HepG2 (cell line): ENCODE measurements around the gene SBNO1.

Source experiments
- CCAR2 ChIP-seq: fragments of 200-400 bp; formaldehyde crosslinking; optimal IDR thresholded peaks from 2 replicates; pipeline ENCODE3; 2018; ENCODE audit warnings: low read depth, mild to moderate bottlenecking, low read length, moderate library complexity
- DPF2 ChIP-seq: sonication (generic); formaldehyde crosslinking; IDR thresholded peaks from 2 replicates; pipeline ENCODE4 v1.4.0; 2020; ENCODE audit warnings: mild to moderate bottlenecking, low read depth, missing genetic modification reagents, borderline replicate concordance
- NFYB ChIP-seq: sonication (generic); formaldehyde crosslinking; IDR thresholded peaks from 2 replicates; pipeline ENCODE4 v1.4.0; 2020; ENCODE audit warnings: missing genetic modification reagents
- POLR2A ChIP-seq, 2 experiments: IDR thresholded peaks; 2 replicates each; pipeline ENCODE4 v1.6.1; 2011; ENCODE audit warnings: low read depth in 2 of 2, low read length in 2 of 2, mild to moderate bottlenecking in 1 of 2, moderate library complexity in 1 of 2; ENCODE audit not compliant: insufficient read depth in 1 of 2
- ZNF878 ChIP-seq: sonication (generic); formaldehyde crosslinking; IDR thresholded peaks from 2 replicates; pipeline ENCODE4 v1.8.1; 2023; ENCODE audit warnings: mild to moderate bottlenecking, missing genetic modification reagents, moderate library complexity
- TF ChIP-seq, protein P1 (sequence below): sonication (generic); formaldehyde crosslinking; IDR thresholded peaks from 2 replicates; pipeline ENCODE4 v1.5.0; 2020; ENCODE audit warnings: mild to moderate bottlenecking, missing genetic modification reagents, moderate library complexity

DNA sequence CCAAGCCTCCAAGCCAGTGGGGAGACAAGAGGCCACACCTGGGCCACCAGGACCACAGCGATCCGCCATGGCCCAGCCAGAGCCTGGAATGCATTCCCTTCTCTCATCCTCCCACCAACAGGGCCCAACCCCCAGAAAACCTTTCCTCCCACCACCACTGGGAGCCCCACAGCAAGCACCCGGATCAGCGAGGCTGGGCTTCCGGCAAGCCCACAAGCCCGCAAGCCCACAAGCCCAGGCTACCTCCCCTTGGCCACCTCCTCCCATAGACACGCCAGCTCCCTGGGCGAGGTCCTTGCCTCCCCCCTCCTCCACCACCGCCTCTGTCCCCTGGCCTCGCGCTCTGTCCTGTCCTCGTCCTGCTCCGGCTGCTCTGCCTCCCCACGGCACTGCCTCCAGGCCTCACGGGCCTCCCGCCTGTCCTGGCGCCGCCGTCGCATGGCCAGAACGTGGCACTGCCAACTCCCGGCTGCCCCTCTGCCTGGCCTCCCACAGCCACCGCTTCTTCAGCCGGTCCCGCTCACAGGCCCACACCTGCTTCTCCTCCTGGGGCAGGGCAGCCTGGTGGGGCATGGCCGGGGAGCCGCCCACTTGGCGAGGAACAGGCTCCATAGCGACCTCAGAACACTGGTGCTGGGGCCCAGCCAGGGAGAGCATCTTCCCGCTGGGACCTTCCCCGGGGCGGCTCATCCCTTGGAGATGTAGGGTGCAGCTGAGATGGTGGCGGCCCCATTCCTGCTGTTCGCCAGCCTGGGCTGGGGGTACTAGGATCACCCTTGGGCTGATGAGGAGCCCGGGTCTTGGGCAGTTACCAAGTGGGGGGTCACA lies 98.6 kb downstream of the SBNO1 start:
- TF ChIP-seq, protein P1, sequence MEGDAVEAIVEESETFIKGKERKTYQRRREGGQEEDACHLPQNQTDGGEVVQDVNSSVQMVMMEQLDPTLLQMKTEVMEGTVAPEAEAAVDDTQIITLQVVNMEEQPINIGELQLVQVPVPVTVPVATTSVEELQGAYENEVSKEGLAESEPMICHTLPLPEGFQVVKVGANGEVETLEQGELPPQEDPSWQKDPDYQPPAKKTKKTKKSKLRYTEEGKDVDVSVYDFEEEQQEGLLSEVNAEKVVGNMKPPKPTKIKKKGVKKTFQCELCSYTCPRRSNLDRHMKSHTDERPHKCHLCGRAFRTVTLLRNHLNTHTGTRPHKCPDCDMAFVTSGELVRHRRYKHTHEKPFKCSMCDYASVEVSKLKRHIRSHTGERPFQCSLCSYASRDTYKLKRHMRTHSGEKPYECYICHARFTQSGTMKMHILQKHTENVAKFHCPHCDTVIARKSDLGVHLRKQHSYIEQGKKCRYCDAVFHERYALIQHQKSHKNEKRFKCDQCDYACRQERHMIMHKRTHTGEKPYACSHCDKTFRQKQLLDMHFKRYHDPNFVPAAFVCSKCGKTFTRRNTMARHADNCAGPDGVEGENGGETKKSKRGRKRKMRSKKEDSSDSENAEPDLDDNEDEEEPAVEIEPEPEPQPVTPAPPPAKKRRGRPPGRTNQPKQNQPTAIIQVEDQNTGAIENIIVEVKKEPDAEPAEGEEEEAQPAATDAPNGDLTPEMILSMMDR (CRISPR knock-in tag): no peak
- no peak for TF ChIP-seq CCAR2
- no peak for TF ChIP-seq POLR2A (IDR thresholded peaks at IDR 0.05; ENCODE audit: insufficient read depth in 1 of 2, low read depth in 2 of 2, low read length in 2 of 2)
- no peak for TF ChIP-seq DPF2 (CRISPR knock-in tag)
- TF ChIP-seq ZNF878: no peak
- TF ChIP-seq NFYB (CRISPR knock-in tag): no peak
